IMR-90 (cell line): ENCODE results near the gene MKKS.

Experiments used
- BHLHE40 ChIP-seq: fragments of 150-350 bp; IDR thresholded peaks from 2 replicates; pipeline ENCODE4 v1.6.1; 2016; ENCODE audit warnings: mild to moderate bottlenecking, low read depth, low read length
- CEBPB ChIP-seq: IDR thresholded peaks from 2 replicates; pipeline ENCODE4 v1.6.1; 2012; ENCODE audit warnings: low read depth, low read length, improper control_type of control experiment
- CHD1 ChIP-seq: IDR thresholded peaks from 2 replicates; pipeline ENCODE4 v1.6.1; 2012; ENCODE audit warnings: low read depth, low read length, improper control_type of control experiment
- FOS ChIP-seq: fragments of 150-350 bp; IDR thresholded peaks from 2 replicates; pipeline ENCODE4 v1.6.1; 2016; ENCODE audit warnings: low read depth, low read length
- MXI1 ChIP-seq: IDR thresholded peaks from 2 replicates; pipeline ENCODE4 v1.6.1; 2012; ENCODE audit warnings: low read depth, mild to moderate bottlenecking, low read length, moderate library complexity, borderline replicate concordance
- NFE2L2 ChIP-seq: fragments of 150-350 bp; IDR thresholded peaks from 2 replicates; pipeline ENCODE4 v1.6.1; 2016; ENCODE audit warnings: low read depth, mild to moderate bottlenecking, low read length
- POLR2A ChIP-seq: IDR thresholded peaks from 2 replicates; pipeline ENCODE4 v1.6.1; 2012; ENCODE audit warnings: mild to moderate bottlenecking, low read depth, low read length
- RAD21 ChIP-seq: IDR thresholded peaks from 2 replicates; pipeline ENCODE4 v1.6.1; 2012; ENCODE audit warnings: low read length, improper control_type of control experiment
- RCOR1 ChIP-seq: IDR thresholded peaks from 2 replicates; pipeline ENCODE4 v1.6.1; 2012; ENCODE audit warnings: mild to moderate bottlenecking, low read length, improper control_type of control experiment; ENCODE audit not compliant: insufficient replicate concordance
- RFX5 ChIP-seq: IDR thresholded peaks from 2 replicates; pipeline ENCODE4 v1.8.0; 2012; ENCODE audit warnings: low read depth, mild to moderate bottlenecking, low read length, moderate library complexity
- SMC3 ChIP-seq: fragments of 150-350 bp; IDR thresholded peaks from 2 replicates; pipeline ENCODE4 v1.6.1; 2016; ENCODE audit warnings: low read depth, mild to moderate bottlenecking, antibody characterized with exemption, low read length, moderate library complexity
- TF ChIP-seq, protein P1 (sequence below): conservative IDR thresholded peaks from 2 replicates; pipeline ENCODE4 v1.5.1; 2012; ENCODE audit warnings: mild to moderate bottlenecking, low read depth, low read length, improper control_type of control experiment
- TF ChIP-seq, protein P2 (sequence below): fragments of 150-350 bp; IDR thresholded peaks from 2 replicates; pipeline ENCODE4 v1.6.1; 2017; ENCODE audit warnings: mild to moderate bottlenecking, antibody characterized with exemption, low read length, low read depth
- TF ChIP-seq, protein P3 (sequence below): fragments of 150-350 bp; IDR thresholded peaks from 2 replicates; pipeline ENCODE4 v1.6.1; 2016; ENCODE audit warnings: low read depth, mild to moderate bottlenecking, low read length, moderate library complexity, borderline replicate concordance

DNA sequence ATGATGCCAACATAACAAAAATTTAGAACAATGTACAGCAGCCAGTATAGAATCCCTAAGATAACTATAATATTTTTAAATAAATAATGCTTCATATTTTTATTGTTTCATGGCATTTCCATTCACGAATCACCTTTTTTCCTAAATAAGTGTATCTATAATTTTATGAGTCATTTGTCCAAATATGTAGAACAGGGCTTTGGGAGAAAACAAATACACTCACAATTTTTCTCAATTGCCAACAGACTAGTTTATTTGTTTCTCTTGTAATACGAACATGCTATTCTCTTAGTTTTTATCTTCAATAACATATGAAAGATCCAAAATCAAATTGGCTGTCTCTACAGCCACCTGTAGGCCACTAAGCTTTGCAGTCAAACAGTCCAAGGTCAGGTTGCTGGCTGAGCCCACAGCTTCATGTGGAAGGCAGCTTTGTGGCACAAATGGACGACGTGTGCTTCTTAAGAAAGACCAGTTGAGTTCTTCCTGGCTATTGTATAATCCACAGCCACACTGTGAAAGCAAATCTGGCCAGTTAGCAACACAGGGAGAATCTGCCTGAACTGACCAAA is 29.0 kb downstream of the MKKS start:
- TF ChIP-seq, protein P1, sequence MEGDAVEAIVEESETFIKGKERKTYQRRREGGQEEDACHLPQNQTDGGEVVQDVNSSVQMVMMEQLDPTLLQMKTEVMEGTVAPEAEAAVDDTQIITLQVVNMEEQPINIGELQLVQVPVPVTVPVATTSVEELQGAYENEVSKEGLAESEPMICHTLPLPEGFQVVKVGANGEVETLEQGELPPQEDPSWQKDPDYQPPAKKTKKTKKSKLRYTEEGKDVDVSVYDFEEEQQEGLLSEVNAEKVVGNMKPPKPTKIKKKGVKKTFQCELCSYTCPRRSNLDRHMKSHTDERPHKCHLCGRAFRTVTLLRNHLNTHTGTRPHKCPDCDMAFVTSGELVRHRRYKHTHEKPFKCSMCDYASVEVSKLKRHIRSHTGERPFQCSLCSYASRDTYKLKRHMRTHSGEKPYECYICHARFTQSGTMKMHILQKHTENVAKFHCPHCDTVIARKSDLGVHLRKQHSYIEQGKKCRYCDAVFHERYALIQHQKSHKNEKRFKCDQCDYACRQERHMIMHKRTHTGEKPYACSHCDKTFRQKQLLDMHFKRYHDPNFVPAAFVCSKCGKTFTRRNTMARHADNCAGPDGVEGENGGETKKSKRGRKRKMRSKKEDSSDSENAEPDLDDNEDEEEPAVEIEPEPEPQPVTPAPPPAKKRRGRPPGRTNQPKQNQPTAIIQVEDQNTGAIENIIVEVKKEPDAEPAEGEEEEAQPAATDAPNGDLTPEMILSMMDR: no peak
- TF ChIP-seq POLR2A (no peak), RFX5 (no peak), FOS (no peak), SMC3 (no peak), RAD21 (no peak), RCOR1 (no peak), NFE2L2 (no peak), CHD1 (no peak), CEBPB (no peak), MXI1 (no peak), BHLHE40 (no peak)
- TF ChIP-seq, protein P2, sequence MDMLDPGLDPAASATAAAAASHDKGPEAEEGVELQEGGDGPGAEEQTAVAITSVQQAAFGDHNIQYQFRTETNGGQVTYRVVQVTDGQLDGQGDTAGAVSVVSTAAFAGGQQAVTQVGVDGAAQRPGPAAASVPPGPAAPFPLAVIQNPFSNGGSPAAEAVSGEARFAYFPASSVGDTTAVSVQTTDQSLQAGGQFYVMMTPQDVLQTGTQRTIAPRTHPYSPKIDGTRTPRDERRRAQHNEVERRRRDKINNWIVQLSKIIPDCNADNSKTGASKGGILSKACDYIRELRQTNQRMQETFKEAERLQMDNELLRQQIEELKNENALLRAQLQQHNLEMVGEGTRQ: no peak
- TF ChIP-seq, protein P3, sequence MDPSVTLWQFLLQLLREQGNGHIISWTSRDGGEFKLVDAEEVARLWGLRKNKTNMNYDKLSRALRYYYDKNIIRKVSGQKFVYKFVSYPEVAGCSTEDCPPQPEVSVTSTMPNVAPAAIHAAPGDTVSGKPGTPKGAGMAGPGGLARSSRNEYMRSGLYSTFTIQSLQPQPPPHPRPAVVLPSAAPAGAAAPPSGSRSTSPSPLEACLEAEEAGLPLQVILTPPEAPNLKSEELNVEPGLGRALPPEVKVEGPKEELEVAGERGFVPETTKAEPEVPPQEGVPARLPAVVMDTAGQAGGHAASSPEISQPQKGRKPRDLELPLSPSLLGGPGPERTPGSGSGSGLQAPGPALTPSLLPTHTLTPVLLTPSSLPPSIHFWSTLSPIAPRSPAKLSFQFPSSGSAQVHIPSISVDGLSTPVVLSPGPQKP: no peak
